Stimulated activated naive B cell treated with anti-CD40 and anti-IgM and Interleukin-4, amounts not matched to agents 10 μg/mL and 1 μg/mL and 100 μg/mL, for 72 hours (primary cell): ENCODE measurements around the gene CLK2.
A peak's percentile ranks its signal among the peaks of the same experiment; 100 is the strongest.
"Not testable (repeated sequence)": the region's sequence is repeated elsewhere in the genome, so short reads cannot be mapped to it uniquely, and the experiment has no call there.

Source experiments
- ATAC-seq, 2 donors: fragments of 150-1000 bp; cut with Tn5 transposase; replicated peaks; 2 replicates each; pipeline ENCODE4 v1.10.0; 2021; ENCODE audit warnings: moderate library complexity in 1 of 2
- DNase-seq: peaks from one replicate; pipeline ENCODE4 v3.0.0; 2021
- H3K27ac Mint-ChIP-seq: one replicate; pipeline ENCODE4 v1.8.0; 2022; ENCODE audit warnings: mild to moderate bottlenecking, mixed read lengths
- H3K27me3 Mint-ChIP-seq, 2 donors: one replicate each; pipeline ENCODE4 v1.8.0; 2022; ENCODE audit warnings: mixed read lengths in 2 of 2
- H3K36me3 Mint-ChIP-seq, 2 donors: one replicate each; pipeline ENCODE4 v1.8.0; 2022; ENCODE audit warnings: mixed read lengths in 2 of 2, mild to moderate bottlenecking in 1 of 2
- H3K4me1 Mint-ChIP-seq, 2 donors: one replicate each; pipeline ENCODE4 v1.8.0; 2022; ENCODE audit warnings: mixed read lengths in 2 of 2, mild to moderate bottlenecking in 1 of 2
- H3K4me3 Mint-ChIP-seq, 2 donors: one replicate each; pipeline ENCODE4 v1.8.0; 2022; ENCODE audit warnings: mild to moderate bottlenecking in 2 of 2, mixed read lengths in 2 of 2, moderate library complexity in 1 of 2
- H3K9me3 Mint-ChIP-seq, 2 donors: one replicate each; pipeline ENCODE4 v1.8.0; 2022; ENCODE audit warnings: mixed read lengths in 2 of 2, mild to moderate bottlenecking in 1 of 2

The CLK2 gene

DNA sequence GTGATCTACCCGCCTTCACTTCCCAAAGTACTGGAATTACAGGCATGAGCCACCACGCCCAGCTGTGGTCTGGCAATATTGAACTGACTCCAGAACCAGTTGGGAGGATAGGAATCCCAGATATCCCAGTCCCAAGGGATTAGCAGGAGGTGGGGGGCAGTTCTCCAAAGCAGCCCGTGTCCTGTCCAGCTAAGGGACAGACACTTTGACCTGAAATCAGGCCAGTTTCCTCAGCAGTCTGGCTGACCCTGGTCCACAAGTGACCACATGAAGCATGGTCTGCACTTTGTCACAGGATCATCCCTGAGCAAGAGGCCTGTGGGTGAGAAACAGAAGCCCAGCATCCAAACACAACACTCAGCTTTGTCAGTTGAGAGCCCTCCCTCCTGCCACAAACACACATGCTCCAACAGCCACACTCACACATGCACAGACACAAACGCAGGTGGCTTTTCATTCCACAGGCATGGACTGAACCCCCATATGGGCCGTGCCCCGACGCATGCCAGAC is 32.6 kb upstream of the CLK2 start:
- Mint-ChIP-seq H3K27ac (peak overlapping the region; percentile 60), H3K27me3 (peaks cover 0 to 7% of the 10 kb centered on the region in 2 donors), H3K4me1 (peaks cover 8 to 13% of the 10 kb centered on the region in 2 donors), H3K9me3 (no peaks in the 10 kb centered on the region), H3K4me3 (peak overlapping the region in 1 of 2 donors; percentile 15), H3K36me3 (peaks cover 11 to 15% of the 10 kb centered on the region in 2 donors)
- DNase-seq (no peak), ATAC-seq (no peak)

DNA sequence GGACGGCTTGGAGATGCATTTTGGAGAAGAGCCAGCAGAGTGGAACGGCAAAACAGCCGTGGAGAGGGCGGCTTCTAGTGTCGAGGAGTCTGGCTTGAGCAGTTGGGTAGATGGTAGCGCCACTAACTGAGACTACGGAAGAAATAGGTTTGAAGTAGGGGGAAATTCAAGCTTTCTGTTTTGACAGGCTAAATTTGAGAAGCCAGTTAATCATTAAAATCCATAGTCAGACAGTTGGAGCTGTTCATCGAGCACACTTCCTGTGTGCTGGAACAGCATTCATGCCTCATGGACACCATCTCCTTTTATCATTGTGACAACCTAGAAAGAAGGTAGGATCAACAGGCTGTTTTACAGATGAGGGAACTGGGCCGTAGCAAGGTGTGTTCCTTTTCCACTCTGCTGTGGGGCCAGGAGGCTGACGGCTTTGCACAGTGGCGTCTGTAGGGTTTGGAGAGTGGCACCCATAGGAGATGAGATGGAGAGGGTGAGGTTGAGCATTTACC is 31.3 kb upstream of the CLK2 start:
- no peak overlapping the region for H3K27ac Mint-ChIP-seq
- peaks cover 0 to 7% of the 10 kb centered on the region in 2 donors for H3K27me3 Mint-ChIP-seq
- peaks cover 0 to 4% of the 10 kb centered on the region in 2 donors for H3K4me1 Mint-ChIP-seq
- H3K9me3 Mint-ChIP-seq = no peaks in the 10 kb centered on the region
- H3K36me3 Mint-ChIP-seq = peaks cover 2 to 5% of the 10 kb centered on the region in 2 donors
- no peak overlapping the region for H3K4me3 Mint-ChIP-seq
- ATAC-seq = no peak
- no peak for DNase-seq

DNA sequence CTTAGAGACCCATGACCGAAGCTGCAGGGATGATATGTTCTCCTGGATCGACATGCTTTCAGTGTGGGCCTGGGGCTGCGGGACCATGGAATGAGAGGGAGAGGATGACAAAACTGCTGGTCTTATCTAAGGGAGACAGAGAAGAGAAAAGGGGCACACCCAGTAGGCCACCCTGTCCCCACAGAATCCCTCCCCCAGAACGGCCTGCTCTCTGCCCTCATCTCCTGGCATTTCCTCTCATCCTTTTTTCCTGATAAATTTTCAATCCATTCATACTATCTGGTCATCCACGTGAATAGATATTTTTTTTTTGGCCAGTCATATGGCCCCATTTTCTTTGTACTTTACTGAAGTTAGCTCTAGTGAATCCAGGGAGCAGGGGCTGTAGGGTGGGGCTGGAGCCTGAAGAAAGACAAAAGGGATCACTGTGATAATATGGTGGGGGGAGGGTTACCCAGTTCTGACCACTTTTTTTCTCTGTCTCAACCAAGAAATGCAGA is 28.1 kb upstream of the CLK2 start, which contains the start of gene PKLR:
Gene PKLR (minus strand): TSS at position 97 of the 500 bp plus-strand sequence. CDS start 43 bp downstream, at position 54.
- H3K27me3 Mint-ChIP-seq = peaks cover 13 to 23% of the 10 kb centered on the region in 2 donors
- ATAC-seq (no peak), DNase-seq (no peak)
- no peak within 1 kb of the TSS for H3K27ac Mint-ChIP-seq
- H3K4me1 Mint-ChIP-seq = peaks cover 0 to 10% of the 10 kb centered on the region in 2 donors
- H3K9me3 Mint-ChIP-seq = no peaks in the 10 kb centered on the region
- H3K36me3 Mint-ChIP-seq = no peaks in the 10 kb centered on the region
- no peak within 1 kb of the TSS for H3K4me3 Mint-ChIP-seq

DNA sequence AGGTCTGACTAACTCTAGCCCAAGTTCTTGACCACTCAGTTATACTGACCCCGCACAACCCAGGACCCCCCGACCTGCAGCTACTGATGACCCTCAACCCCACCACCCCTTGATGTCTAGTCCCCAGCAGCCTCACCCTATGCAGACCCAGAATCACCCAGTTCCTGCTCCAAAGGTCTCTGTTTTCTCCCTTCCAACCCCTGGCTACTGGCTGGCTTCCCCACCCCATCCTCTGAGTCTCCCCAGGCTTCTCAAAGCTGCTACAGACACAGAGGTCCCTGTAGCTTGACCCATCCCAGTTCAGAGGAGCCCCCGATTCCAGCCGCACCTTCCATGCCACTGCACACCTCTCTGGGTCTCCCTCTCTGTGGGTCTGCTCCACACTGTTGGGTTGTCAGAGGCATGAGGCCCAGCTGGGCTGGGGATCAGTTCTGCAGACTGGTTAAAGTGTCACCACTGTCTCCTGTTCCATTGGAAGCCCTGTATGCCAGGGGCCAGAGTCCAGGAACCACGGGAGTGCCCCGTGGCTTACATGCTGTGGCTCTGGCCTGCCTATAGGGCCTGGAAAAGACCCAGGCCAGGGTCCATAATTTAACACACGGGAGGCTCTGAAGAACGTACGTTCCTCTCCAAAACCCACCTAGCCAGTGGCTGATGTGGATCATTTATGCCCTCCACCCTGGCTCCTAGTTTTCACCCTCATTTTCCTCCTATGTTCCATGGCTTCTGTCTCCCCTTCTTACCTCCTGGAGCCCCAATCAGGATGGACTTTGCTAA is 27.4 kb upstream of the CLK2 start:
- Mint-ChIP-seq H3K27ac (no peak overlapping the region), H3K36me3 (no peaks in the 10 kb centered on the region), H3K27me3 (peaks cover 20 to 29% of the 10 kb centered on the region in 2 donors), H3K4me3 (no peak overlapping the region), H3K4me1 (peaks cover 0 to 10% of the 10 kb centered on the region in 2 donors), H3K9me3 (no peaks in the 10 kb centered on the region)
- no peak for ATAC-seq
- DNase-seq = no peak

DNA sequence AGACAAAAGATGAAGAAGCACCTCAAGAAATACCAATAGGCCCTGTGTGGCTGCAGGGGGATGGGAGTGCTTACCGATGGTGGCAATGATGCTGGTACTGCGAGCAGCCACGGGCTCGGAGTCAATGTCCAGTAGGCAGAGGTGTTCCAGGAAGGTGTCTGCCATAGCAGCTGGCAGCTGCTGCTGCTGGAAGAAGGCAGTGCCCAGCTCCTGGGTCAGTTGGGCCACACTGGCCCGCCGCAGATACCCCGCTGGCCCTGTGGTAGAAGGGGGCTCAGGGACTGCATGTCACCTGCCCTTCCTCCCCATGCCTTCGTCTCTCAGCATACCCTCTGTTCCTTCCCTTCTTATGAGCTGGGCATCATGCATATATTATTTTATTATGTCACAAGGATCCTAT is 26.7 kb upstream of the CLK2 start:
- Mint-ChIP-seq H3K27ac (no peak overlapping the region), H3K9me3 (no peaks in the 10 kb centered on the region), H3K4me3 (no peak overlapping the region), H3K27me3 (peaks cover 24 to 35% of the 10 kb centered on the region in 2 donors), H3K36me3 (no peaks in the 10 kb centered on the region), H3K4me1 (peaks cover under 1 to 12% of the 10 kb centered on the region in 2 donors)
- no peak for DNase-seq
- ATAC-seq = no peak

DNA sequence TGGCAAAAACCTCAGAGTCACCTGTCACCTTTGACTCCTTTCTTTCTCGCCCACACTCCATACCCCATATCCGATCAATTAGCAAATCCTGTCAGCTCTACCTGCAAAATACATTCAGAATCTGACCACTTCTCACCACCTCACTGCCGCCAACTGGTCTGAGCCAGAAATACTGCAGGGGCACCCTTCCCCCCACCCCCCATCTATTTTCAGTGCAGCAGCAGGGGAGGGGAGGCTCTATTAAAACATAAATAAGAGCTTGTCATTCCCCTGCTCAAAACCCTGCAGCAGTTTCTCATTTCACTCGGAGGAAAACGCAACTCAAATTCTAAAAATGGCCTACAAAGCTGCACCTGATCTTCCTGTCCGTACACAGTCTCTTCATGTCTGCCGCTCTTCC is 24.1 kb upstream of the CLK2 start:
- Mint-ChIP-seq H3K27ac (no peak overlapping the region), H3K27me3 (peaks cover 40 to 46% of the 10 kb centered on the region in 2 donors), H3K4me3 (no peak overlapping the region), H3K4me1 (peaks cover 7 to 14% of the 10 kb centered on the region in 2 donors), H3K36me3 (peaks cover 0 to 3% of the 10 kb centered on the region in 2 donors), H3K9me3 (no peaks in the 10 kb centered on the region)
- ATAC-seq (no peak), DNase-seq (no peak)

DNA sequence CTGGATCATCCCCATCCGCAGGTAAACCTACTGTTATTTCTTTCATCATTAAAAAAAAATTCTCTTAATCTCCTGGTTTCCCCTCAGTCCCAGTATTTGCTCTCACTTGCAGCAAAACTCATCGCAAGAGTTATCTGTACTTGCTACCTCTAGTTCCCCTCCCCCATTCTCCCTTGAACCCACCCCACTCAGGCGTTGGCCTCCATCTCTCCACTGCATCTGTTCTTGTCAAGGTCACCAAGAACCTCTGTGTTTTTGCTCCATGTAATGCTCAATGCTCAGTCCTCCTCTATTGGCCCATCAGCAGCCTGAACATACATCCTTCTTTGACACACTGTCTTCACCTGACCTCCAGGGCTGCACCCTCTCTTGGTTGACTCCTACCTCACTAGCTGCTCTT is 23.4 kb upstream of the CLK2 start:
- Mint-ChIP-seq H3K4me3 (no peak overlapping the region), H3K27me3 (peaks cover 41 to 48% of the 10 kb centered on the region in 2 donors), H3K36me3 (peaks cover 0 to 3% of the 10 kb centered on the region in 2 donors), H3K4me1 (peaks cover 7 to 14% of the 10 kb centered on the region in 2 donors), H3K9me3 (no peaks in the 10 kb centered on the region), H3K27ac (no peak overlapping the region)
- DNase-seq = no peak
- no peak for ATAC-seq

DNA sequence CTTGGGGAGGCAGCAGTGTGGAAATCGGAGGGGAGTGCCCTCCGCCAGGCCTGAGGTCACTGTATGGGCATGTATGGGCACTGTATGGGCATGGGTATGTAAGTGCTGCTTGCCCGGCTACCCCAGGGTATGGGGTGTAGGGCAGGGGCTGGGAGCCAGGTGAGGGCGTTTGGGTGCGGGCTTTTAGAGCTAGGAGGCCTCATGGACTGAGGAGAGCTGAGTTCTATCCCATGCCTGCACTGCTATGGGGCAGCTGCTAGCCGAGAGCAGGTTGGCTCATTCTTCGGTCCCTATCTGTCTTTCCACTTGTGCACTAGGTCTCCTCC is 22.6 kb upstream of the CLK2 start:
- no peak for ATAC-seq

DNA sequence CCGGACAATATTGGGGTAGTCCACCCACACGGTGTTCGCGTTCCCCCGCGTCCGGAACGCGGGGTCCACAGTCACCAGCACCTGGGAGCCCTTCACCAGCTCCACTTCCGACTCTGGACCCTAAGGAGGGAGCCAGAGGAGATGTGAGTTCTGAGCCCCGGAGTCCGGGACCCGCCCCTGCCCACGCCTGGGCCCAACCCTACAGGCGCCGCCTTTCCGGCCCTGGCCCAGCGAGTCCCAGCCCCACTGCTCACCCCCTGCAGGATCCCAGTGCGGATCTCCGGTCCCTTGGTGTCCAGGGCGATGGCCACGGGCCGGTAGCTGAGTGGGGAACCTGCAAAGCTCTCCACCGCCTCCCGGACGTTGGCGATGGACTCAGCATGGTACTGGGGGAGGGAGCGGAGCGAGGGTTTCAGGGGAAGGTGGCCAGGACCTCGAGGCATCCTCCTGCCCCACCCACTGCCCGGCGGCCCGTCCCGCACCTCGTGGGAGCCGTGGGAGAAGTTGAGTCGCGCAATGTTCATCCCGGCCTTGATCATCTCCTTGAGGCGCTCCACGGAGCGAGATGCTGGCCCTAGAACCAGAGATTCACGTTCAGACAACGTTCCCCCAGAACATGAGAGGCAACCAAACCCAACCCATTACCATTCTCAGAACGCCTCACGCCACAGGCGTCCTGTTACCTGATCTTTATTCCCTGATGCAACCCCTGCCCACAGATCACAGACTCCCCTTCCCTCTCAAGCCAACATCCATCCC is 22.1 kb upstream of the CLK2 start:
- no peak overlapping the region for H3K27ac Mint-ChIP-seq
- ATAC-seq = peak; percentile 31 to 39
- DNase-seq = no peak
- H3K27me3 Mint-ChIP-seq = peaks cover 46 to 47% of the 10 kb centered on the region in 2 donors
- H3K9me3 Mint-ChIP-seq = no peaks in the 10 kb centered on the region
- peaks cover 0 to 3% of the 10 kb centered on the region in 2 donors for H3K36me3 Mint-ChIP-seq
- peaks cover 7 to 14% of the 10 kb centered on the region in 2 donors for H3K4me1 Mint-ChIP-seq
- peak overlapping the region in 1 of 2 donors; percentile 6 for H3K4me3 Mint-ChIP-seq

More for the DNA sequence above, 22.6 kb upstream of the CLK2 start:
- no peaks in the 10 kb centered on the region for H3K9me3 Mint-ChIP-seq
- no peak for DNase-seq
- peaks cover 7 to 14% of the 10 kb centered on the region in 2 donors for H3K4me1 Mint-ChIP-seq
- peaks cover 44 to 45% of the 10 kb centered on the region in 2 donors for H3K27me3 Mint-ChIP-seq
- peaks cover 0 to 3% of the 10 kb centered on the region in 2 donors for H3K36me3 Mint-ChIP-seq
- peak overlapping the region in 1 of 2 donors; percentile 6 for H3K4me3 Mint-ChIP-seq
- H3K27ac Mint-ChIP-seq = no peak overlapping the region

DNA sequence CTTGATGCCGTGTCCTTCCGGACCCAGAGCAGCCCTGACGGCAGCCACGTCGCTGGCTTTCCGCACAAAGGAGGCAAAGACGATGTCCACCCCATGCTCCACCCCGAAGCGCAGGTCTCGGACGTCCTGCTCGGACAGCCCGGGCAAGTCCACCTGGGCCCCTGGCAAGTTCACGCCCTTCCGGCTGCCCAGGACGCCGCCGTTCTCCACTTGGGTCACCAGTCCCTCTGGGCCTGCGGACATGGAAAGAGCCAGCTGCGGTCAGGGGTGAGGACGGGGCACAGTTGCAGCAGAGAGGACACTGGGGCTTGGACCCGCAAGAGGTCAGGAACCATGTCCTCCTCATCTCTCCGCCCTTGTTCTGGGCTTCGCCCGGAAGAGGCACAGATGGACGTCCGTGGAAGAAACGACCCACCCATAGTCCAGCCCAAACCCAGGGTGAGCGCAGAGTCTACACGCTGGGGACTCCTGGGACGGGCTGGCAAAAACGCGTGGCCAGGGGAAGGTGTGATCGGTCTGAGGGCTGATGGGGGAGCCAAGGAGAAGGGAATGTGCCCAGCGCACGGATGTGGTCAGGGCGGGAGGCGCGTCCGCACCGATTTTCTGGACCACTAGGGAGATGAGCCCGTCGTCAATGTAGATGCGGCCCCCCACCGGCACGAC is 21.3 kb upstream of the CLK2 start:
- Mint-ChIP-seq H3K4me3 (no peak overlapping the region), H3K36me3 (peaks cover 0 to 3% of the 10 kb centered on the region in 2 donors), H3K27me3 (peaks cover 50 to 51% of the 10 kb centered on the region in 2 donors), H3K4me1 (peaks cover 7 to 14% of the 10 kb centered on the region in 2 donors), H3K9me3 (no peaks in the 10 kb centered on the region), H3K27ac (peak overlapping the region; percentile 22)
- DNase-seq (no peak), ATAC-seq (no peak)

DNA sequence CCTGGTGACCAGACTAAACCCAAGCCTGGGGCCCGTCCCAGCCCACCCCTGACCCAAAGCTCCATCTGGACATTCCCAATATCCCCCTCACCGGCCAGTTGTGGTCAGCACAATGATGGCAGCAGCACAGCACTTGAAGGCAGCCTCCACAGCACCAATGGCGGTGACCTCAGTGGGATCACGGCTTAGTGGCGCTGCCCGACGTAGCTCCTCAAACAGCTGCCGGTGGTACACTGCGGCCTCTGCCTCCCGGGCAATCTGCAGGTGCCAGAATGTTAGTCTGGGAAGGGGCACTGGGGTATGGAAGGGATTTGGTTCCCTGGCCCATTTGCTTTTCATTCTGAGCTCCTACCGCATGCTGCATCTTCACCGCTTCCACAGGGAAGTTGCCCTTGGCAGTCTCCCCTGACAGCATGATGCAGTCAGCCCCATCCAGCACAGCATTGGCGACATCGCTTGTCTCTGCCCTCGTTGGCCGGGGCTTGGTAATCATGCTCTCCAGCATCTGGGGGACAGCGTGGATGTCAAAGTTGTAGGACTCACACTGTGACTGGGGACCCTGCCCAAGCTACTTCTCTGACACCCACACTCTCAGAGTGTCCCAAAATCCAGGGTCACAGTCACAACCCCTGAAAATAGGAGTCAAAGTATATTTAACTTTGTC is 19.9 kb upstream of the CLK2 start:
- peaks cover 7 to 14% of the 10 kb centered on the region in 2 donors for H3K4me1 Mint-ChIP-seq
- H3K4me3 Mint-ChIP-seq = no peak overlapping the region
- H3K9me3 Mint-ChIP-seq = no peaks in the 10 kb centered on the region
- ATAC-seq (no peak), DNase-seq (no peak)
- H3K36me3 Mint-ChIP-seq = peaks cover 0 to 5% of the 10 kb centered on the region in 2 donors
- peaks cover 50 to 51% of the 10 kb centered on the region in 2 donors for H3K27me3 Mint-ChIP-seq
- H3K27ac Mint-ChIP-seq = no peak overlapping the region

DNA sequence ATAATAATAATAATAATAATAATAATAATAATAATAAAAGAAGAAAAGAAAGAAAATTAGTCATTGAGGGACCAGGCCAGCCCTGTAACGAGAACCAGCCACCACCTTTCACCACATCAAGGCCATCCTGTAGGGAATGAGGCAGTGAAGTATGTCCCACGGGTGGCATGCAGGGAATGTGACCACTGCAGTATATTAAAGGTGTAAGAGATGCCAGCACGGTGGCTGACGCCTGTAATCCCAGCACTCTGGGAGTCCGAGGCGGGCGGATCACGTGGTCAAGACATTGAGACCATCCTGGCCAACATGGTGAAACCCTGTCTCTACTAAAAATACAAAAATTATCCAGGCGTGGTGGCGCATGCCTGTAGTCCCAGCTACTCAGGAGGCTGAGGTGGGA is 17.7 kb upstream of the CLK2 start:
- H3K36me3 Mint-ChIP-seq, ATAC-seq, H3K9me3 Mint-ChIP-seq, DNase-seq, H3K4me1 Mint-ChIP-seq, H3K4me3 Mint-ChIP-seq, H3K27ac Mint-ChIP-seq: not testable (repeated sequence)
- H3K27me3 Mint-ChIP-seq = peaks cover 30 to 34% of the 10 kb centered on the region in 2 donors

DNA sequence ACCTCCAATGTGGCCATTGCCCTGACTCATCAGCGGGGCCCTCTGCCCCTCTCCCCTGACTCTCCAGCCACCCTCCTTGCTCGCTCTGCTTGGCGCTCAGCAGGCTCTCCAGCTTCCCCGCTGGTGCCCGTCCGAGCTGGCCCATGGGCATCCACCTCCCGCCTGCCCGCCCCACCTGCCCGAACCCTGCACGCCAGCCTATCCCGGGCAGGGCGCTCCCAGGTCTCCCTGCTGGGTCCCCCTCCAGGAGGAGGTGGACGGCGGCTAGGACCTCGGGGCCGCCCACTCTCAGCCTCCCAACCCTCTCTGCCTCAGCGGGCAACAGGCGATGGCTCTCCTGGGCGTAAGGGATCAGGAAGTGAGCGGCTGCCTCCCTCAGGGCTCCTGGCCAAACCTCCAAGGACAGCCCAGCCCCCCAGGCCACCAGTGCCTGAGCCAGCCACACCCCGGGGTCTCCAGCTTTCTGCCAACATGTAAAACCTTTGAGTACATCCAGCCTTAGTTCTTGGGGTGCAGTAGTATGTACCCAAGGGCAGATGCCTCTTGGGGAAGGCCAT is 14.8 kb upstream of the CLK2 start:
- DNase-seq (no peak), ATAC-seq (no peak)
- H3K36me3 Mint-ChIP-seq = peaks cover 0 to 2% of the 10 kb centered on the region in 2 donors
- H3K4me1 Mint-ChIP-seq = no peaks in the 10 kb centered on the region
- peaks cover 11% of the 10 kb centered on the region in 2 donors for H3K27me3 Mint-ChIP-seq
- no peak overlapping the region for H3K27ac Mint-ChIP-seq
- no peaks in the 10 kb centered on the region for H3K9me3 Mint-ChIP-seq
- H3K4me3 Mint-ChIP-seq = no peak overlapping the region
